Anterior cingulate cortex (tissue), 58 donors: ENCODE measurements around the gene EMC10.
"Not testable (repeated sequence)": the region's sequence is repeated elsewhere in the genome, so short reads cannot be mapped to it uniquely, and the experiment has no call there.

Experiments
- DNase-seq, 58 donors: peaks; one replicate each; lab custom pipeline; 2025; lab: John Stamatoyannopoulos, UW

EMC10 gene

DNA sequence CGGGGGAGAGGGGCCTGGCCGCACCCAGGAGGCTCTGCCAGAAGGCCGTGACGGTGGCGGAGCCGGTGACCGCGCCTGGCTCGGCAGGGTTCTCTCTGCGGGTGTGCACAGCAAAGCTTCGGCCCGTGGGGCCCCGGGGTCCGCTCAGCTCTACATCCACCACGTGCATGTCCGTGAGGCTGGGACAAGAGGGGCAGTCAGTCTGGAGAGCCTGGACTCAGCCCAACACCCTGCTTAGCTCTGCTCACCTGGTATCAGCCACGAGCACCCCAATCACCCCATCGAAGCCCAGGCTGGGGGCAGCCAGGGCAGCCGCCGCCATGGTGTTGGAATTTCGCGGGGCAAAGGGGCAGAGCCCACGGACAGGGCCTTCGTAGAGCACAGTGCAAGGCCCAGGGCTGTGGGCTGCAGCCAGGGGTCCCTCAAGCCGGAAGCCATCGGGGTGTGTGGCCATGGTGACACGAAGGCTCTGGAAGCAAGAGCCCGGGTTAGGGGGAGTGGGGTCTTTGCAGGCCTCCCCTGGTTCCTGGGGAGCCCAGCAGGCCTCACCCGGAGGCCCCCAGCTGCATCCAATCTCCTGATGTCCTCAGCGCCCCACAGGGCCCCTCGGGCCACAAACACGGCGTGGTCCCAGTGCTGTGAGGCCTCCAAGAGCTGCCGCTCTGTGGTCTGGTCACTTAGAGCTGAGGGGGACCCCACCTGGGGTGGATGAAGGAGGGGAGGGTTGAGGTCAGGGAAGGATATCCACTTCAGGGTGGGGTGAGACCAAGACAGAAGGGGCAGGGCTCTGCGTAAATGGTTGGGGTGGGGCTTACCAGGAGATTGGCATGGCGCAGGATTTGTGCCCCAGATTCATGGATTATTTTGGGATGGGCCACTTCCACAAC is 36.0 kb downstream of the EMC10 start:
- DNase-seq: no peak

DNA sequence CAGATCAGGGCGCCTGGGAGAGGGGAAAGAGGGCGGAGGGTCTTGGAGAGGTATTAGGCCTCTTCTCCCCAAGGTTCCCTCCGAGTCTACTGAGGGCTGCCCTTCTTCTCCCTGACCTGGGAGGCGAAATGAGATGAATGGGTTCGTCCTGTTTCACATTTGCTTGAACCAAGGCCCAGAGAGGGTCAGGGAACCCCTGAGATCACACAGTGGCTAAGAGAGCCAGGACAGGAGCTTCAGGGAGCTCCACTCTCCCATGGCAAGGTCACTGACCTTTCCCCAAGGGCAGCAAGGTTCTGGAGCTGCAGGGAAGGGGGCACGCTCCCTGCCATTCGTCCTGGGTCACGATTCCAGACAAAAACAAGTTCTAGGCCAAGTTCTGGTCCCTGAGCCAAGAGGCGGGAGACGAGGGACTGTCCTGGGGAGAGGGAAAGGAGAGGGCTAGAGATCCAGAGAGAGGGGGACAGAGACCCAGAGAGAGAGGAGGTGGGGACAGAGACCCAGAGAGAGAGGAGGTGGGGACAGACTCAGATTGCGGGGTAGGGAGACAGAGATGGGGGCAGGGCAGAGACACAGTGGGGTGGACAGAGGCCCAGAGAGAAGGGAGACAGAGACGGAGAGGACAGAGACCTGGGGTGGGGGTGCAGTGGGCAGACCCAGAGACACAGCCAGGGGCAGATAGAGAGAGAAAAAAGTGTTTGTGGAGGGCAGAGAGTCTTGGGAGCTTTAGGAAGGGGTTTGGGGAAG is 36.9 kb downstream of the EMC10 start:
- DNase-seq: peak in 1 of 58 donors; percentile 21

DNA sequence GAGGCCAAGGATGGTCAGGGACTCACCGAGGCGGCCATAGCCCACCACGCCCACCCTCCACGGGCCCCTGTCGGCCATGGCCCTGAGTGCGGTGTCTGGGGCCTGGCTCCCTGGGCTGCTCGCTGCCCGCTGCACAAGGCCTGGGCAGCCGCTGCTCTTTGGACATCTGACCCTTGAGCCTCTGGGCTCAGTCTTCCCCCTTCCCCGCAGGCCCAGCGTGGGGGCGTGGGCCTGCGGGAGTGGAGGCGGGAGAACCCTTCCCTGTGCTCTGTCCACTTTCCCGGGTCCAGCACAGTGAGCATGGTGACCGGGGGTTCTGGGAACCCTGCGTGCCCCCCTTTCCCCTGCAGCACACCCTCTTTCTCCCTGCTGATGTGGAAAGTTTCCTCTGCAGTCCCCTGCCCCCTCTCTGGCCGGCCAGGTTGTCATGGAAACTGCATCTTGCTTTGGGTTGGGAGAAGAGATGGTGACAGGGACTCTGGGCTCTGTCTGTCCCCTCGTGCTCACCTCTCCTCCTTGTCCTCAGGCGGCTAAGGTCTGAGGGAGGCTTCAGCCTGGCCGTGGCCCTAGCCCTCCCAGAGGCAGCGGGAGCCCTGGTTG is 37.5 kb downstream of the EMC10 start, which contains the start of gene ASPDH:
ASPDH (minus strand) TSS at position 168 of the 600 bp plus-strand sequence; CDS start at position 78, 90 bp downstream.
- DNase-seq: peak in 43 of 58 donors; percentile 17 to 73 (median 56)

DNA sequence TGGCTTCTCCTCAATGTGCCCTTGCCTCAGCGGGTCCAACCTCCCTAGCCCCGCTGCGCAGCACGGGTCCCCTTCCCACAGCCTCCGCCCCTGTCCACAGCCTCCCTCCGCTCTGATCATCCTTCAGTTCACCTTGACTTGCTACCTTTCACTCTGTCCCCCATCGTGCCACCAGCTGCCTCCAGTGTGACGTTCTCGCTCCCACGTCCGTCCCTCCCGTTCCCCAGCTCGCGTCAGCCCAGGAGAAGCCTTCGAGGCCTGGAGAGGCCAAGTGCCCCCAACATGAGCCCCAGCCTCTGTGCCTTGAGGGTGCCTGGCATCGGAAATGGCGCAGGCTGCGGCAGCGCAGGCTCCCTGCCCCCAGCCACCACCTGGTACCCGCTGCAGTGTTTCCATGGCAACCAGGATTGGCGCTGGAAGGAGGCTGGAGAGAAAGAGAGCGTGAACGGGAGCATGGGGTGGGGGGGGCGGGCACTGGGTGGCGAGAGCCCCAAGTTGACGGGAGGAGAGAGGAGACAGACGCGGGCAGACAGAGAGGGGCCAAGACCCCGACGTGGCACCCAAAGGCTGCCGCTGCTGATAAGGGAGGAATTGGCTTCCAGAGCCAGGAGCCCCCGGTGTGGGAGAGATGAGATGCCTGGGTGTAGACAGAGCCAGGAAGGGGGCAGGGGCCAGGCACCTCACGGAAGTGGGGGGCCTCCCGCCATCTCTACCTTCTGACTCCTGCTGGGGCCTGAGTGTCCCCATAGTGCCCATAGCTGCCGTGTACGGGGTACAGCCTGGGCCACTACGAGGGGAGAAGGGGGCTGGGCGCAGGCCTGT is 38.2 kb downstream of the EMC10 start:
- peak in 57 of 58 donors; percentile 25 to 90 (median 80) for DNase-seq

DNA sequence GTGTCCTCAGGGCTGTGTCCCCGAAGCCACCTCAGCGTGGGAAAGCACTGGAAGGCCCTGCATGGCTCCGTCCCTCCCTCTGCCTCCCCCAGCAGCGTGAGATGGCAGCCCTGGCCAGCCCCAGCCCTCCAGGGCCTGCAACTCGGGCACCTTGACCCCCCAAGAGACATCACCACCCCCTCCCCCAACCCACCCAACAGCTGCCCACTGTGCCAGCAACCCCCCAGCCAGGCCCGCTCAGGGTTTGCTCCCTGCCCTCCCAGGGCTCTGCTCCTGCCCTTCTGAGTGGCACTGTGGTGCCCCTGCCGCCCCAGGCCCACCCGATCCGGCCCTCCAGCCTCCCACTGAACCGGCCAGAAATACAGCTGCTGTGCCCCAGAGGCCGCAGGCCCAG is 38.9 kb downstream of the EMC10 start:
- no peak for DNase-seq

DNA sequence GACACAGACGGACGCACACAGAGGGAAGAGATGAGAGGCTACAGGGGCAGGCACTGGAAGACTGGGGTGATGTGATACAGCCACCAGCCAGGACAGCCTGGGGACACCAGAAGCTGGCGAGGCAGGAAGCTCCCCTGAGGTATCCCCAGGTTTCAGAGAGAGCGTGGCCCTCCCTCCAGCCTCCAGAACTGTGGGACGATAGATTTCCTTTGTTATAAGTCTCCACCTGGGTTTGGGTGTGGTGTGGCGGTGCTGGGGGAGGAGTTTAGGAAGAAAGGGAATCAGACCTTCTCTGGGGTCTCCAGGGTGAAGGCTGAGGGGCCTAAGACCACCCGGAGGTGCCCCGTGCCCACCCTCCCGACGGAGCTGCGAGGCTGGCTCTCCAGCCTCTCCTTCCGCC is 40.1 kb downstream of the EMC10 start:
- no peak for DNase-seq

DNA sequence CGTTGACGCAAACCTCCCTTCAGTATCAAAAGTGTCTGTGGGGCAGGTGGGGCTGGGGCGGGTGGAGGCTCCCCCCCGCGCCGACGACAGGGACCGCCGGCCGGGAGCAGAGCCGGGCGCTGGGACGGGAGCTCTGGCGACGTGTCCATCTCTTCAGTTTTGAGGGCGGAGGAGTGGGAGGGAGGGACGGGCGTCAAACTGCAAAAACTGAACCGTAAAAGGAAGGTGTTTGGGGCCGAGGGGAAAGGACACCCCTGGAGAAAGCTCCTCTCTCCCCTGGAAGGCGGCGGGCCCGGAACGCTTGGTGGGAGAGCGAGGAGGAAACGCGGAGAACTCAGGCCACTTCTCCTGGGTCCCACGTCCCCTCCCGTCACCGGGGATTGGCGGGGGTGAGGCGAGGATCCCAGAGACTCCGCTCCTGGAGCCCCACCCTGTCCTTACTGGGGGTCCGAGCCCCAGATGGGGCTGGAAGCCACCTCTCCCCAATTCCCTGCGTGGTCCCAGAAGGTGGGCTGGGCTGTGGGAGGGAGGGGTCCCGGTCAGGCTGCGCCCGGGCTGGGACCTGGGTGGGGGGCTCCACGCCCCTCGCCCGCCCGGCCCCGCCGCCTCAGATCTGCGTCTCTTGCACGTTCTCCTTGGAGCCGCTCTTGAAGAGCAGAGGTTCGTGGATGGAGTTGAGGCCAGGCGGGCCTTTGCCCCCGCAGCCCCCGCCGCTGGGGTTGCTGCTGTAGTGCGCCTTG is 40.8 kb downstream of the EMC10 start:
- DNase-seq: no peak

DNA sequence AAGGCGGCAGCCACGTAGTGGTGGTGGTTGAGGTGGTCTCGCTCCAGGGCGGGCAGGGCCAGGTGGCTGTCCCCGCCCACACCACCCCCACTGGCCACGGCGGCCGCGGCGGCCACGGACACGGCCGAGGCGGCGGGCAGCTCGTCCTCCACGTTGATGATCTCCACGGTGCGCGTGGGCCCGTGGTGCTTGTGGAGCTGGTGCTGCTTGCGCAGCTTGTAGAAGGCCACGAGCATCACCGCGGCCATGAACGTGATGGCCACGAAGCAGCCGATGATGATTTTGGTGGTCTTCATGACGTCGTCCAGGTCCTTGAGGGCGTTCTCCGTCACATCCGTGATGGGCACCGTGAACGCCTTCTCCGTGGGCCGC is 41.4 kb downstream of the EMC10 start:
- no peak for DNase-seq

DNA sequence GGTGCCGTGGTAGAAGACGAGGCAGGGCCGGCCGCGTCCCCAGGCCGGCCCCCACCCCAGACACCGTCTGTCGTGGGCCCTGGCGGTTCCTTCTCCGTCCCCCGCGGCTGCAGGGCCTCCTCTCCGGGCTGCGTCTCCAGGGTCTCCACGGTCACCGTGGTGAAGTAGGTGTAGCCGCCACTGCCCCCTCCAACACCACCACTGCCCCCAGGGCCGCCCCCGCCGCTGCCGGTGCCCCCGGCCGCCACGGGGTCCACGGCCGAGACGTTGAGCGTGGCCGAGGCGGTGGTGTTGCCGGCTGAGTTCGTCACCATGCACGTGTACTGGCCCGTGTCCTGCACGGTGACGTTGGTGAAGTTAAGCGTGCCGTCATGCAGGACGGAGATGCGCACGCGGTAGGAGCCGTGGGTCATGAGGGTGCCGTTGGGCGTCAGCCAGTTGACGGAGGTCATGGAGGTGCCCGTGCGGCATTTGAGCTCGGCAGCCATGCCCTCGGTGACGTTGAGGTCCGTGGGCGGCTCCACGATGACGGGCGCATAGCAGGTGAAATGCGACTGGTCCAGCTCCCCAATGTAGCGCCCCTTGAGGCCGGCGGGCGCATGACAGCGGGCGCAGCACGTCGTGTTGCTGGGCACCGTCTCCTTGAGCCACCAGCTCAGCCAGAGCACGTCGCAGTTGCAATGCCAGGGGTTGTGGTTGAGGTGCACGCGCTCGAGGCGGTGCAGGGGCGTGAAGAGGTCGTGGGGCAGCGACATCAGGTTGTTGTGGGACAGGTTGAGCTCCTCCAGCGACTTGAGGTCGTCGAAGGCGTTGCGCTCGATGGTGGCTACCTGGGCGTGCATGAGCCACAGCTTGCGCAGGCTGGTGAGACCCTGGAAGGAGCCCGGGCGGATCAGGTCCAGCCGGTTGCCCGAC is 42.0 kb downstream of the EMC10 start:
- no peak for DNase-seq

DNA sequence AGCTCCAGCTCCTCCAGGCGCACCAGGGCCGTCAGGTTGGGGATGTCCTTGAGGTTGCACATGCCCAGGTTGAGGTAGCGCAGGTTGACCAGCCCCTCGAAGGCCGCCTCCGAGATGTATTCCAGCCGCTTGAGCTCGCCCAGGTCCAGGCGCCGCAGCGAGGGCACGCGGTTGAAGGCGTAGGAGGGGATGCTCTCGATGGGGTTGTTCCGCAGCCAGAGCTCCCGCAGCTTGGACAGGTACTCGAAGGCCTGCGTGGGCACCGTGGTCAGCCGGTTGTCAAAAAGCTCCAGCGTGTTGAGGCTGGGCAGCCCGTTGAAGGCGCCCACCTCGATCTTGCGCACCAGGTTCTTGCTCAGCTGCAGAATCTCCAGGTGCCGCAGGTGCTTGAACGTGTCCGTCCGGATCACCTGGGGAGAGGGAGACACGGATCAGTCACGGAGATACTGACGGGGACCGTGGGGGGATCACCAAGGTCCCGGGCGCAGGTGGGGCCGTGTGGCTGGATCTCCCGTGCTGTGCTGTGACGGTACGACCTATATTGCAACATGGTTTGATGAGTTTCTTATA is 42.8 kb downstream of the EMC10 start:
- no peak for DNase-seq

DNA sequence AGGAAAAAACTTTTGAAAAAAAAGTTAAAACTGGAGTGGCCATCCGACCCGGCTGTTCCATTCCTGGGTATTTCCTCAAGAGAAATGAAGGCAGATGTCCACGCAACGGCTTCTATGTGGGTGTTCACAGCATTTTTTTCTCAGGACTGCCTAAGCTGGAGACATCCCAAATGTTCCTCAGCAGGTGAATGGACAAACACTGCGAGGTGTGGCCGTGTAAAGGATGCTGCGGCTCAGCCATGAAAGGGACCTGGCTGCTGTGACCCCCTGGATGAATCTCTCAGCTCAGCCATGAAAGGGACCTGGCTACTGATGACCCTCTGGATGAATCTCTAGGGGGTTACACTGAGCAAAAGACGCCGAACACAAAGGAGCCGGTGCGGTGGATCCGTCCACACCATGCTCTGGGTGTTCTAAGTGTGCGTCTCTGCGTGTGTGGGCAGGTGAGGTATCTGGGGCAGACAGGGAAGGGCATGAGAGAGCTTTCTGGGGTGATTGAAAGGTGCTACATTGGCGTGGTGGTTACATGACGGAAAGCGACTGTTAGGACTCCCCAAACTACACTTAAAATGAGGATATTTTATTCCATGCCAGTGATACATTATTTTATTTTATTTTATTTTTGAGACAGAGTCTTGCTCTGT is 44.6 kb downstream of the EMC10 start:
- DNase-seq: peak in 1 of 58 donors; percentile 14

DNA sequence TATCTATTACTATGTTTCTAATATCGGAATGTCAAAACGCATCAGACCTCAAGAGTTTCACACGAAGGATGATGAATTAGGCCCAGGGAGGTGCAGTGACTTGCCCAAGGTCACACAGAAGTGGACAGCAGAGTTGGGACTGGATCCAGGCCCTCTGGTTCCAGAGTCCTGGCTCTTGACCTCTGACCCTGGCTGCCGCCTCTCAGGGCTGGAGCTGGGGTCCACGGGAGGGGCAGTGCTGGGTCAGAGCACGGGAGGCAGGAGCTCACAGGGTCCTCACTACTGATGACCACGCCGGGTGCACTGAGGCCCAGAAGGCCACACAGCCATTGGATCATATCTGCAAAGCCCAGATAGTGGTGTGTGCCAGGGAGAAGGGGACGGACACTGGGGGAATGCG is 46.6 kb downstream of the EMC10 start:
- DNase-seq: no peak

DNA sequence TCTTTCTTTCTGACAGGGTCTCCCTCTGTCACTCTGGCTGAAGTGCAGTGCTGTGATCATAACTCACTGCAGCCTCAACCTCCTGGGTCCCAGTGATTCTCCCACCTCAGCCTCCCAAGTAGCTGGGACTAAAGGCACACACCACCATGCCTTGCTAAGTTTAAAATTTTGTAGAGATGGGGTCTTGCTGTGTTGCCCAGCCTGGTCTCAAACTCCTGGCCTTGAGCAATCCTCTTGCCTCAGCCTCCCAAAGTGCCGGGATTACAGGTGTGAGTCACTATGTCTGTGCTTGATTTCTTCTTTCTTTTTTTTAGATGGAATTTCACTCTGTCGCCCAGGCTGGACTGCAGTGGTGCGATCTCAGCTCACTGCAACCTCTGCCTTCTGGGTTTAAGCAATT is 51.7 kb downstream of the EMC10 start:
- DNase-seq: not testable (repeated sequence)

DNA sequence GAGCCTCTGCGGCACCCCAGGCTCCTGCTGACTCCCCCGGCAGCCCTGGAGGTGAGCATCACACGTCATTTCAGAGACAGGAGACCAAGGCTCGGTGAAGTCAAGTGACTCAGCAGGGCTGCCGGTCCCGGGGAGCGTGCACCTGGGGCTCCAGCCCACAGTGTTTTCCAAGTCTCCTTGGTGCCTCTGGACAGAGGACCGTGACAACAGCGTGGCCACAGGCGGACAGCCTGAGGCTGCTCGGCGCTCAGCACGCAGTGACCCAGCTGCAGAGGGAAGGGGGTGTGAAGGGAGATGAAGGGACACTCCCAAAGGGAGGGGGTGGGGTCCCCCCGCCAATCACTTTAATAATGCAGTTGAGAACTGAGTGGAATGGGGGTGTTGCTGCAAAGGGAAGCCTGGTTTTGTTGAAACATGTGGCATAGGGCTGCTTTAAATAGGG is 54.9 kb downstream of the EMC10 start:
- peak in 14 of 58 donors; percentile 9 to 79 (median 30) for DNase-seq

DNA sequence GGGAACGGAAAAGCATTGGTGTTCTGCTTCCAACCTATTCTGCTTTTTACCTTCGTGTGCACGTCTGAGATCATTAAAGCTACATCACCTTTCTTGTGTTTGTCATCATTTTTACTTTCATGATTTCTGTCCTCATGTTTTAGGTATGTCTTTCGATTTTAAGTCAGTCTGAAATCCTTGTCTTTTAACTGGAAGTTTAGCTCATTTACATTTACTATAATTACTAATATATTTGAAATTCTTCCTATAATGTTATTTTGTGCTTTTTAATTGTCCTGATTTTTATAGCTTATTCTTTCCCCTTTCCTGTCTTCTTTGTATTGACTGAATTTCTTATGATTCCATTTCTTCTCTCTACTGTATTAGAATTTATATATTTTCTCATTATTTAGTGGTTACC is 56.6 kb downstream of the EMC10 start:
- DNase-seq: no peak

DNA sequence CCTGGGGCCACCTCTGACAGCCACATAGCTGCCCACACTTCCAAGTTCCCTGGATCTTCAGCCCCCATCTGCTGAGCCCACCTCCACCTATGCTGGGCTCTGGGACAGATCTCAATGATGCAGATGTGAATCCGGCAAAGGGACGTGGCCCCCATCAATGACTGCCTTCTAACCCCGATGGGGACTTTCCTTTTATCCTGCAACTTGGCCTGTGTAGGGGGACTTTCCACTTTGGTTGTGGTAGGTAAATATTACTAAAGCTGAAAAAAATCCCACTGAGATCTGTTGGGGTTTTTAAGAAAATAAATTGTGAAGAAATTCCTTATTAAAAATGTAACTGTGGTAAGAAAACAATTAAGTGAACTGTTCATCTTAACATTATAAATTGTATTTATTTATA is 58.2 kb downstream of the EMC10 start:
- no peak for DNase-seq

DNA sequence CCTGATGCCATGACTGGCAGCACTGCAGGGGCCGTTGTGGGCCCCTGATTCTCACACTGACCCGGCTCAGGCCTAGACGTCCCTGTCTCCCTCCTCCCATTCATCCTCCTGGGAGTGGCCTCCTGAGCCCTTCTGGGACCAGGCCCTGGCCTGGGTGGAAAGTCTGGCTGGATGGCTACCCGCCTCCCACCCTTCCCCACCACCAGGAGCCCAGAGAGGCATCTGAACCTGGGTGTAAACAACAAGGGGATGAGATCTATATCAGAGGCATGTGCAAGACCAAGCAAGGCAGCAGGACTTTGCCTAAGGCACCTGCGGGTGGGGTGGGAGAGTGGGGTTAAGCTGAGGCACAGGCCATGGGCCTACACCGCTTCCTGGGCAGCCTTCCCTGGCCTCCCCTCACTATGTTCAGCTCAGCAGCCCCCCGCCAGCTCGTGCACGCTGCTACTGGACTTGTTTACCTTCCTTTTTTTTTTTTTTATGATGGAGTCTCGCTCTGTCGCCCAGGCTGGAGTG is 59.4 kb downstream of the EMC10 start:
- DNase-seq: no peak
